IPS-20b (cell line): ENCODE results near the gene TSSK3.

ENCODE experiments used
- H3K27ac ChIP-seq: one replicate; pipeline ENCODE4 v1.5.1; 2013; ENCODE audit warnings: low read length
- H3K27me3 ChIP-seq: 2 replicates; pipeline ENCODE4 v1.6.1; 2013; ENCODE audit warnings: mild to moderate bottlenecking, low read length, inconsistent platforms; ENCODE audit not compliant: insufficient read depth
- H3K36me3 ChIP-seq: 2 replicates; pipeline ENCODE4 v1.6.1; 2013; ENCODE audit warnings: low read depth, mild to moderate bottlenecking, inconsistent platforms, low read length, moderate library complexity; ENCODE audit not compliant: insufficient read depth
- H3K4me1 ChIP-seq: 2 replicates; pipeline ENCODE4 v1.6.1; 2013; ENCODE audit warnings: mild to moderate bottlenecking, control low read depth, inconsistent platforms, low read length, moderate library complexity; ENCODE audit not compliant: insufficient read depth
- H3K4me3 ChIP-seq: 2 replicates; pipeline ENCODE4 v1.5.1; 2013; ENCODE audit warnings: mild to moderate bottlenecking, low read length, inconsistent platforms
- H3K9ac ChIP-seq: 2 replicates; pipeline ENCODE4 v1.6.1; 2013; ENCODE audit warnings: low read depth, mild to moderate bottlenecking, inconsistent platforms, low read length, moderate library complexity
- H3K9me3 ChIP-seq: 2 replicates; pipeline ENCODE4 v1.6.1; 2013; ENCODE audit warnings: mild to moderate bottlenecking, low read depth, low read length, inconsistent platforms; ENCODE audit not compliant: insufficient read depth

Gene TSSK3

GRCh38 chr1:32372149-32372756 lies 9.9 kb downstream of the TSSK3 start:
- Histone ChIP-seq H3K27ac (no peak overlapping the region), H3K27me3 (no peaks in the 10 kb centered on the region), H3K4me3 (no peak overlapping the region), H3K4me1 (no peaks in the 10 kb centered on the region), H3K36me3 (peaks cover 80% of the 10 kb centered on the region), H3K9me3 (no peaks in the 10 kb centered on the region), H3K9ac (no peak overlapping the region)

DNA sequence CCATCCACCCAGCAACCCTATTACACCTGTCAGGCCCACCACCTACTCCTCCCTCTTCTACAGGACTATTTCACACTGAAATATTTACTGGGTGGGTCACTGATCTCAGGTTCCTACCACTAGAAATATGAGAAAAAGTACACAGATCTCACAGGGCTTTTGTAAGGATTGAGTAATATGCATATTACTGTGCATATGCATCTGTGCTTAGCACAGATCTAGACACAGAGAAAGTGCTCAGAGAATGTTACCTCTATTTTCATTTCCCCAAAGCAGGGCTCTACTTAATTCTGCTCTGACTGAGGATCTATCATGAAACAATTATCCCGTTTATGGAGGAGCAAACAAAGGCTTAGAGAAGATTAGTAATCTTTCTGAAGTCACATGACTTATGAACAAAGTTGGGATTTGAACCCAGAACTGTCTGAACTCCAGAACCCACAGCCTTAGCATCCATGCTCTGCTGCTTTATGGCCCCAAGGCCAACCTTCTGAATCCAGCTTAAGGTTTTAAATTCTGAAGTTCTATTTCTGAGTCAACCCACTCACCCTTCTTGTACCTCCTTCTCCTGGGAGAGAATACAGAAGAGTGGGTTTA lies 11.8 kb downstream of the TSSK3 start:
- peaks cover 80% of the 10 kb centered on the region for H3K36me3 ChIP-seq
- H3K4me3 ChIP-seq, result no peak overlapping the region
- H3K9me3 ChIP-seq, result no peaks in the 10 kb centered on the region
- H3K27me3 ChIP-seq, result no peaks in the 10 kb centered on the region
- no peak overlapping the region for H3K9ac ChIP-seq
- H3K27ac ChIP-seq, result no peak overlapping the region
- H3K4me1 ChIP-seq, result no peaks in the 10 kb centered on the region

- no peaks in the 10 kb centered on the region for H3K9me3 ChIP-seq
- H3K27ac ChIP-seq, result no peak overlapping the region
- no peaks in the 10 kb centered on the region for H3K27me3 ChIP-seq
- H3K36me3 ChIP-seq, result peaks cover 97% of the 10 kb centered on the region
- no peak overlapping the region for H3K9ac ChIP-seq
- no peaks in the 10 kb centered on the region for H3K4me1 ChIP-seq
- no peak overlapping the region for H3K4me3 ChIP-seq
These were observed 13.9 kb downstream of the TSSK3 start for GRCh38 chr1:32376199-32376598.

- H3K9ac ChIP-seq, result no peak overlapping the region
These were observed 15.3 kb downstream of the TSSK3 start for GRCh38 chr1:32377541-32378220.

DNA sequence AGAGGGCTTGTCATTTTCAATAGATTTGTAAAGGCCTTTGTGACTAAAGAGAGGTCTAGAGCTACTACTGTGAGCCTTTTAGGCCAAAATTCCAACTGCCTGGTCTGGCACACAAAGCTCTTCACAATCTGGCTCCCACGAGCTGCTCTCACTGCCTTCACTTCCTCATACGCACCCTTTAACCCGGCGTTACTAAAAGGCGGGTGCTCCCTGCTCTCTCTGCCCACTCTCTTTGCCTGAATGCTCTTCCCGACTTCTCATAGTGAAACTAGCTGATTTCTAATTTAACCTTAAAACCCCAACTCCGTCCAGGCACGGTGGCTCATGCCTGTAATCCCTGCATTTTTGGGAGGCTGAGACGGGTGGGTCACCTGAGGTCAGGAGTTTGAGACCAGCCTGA lies 17.7 kb downstream of the TSSK3 start:
- H3K9ac ChIP-seq, result no peak overlapping the region
- H3K9me3 ChIP-seq, result no peaks in the 10 kb centered on the region
- no peak overlapping the region for H3K27ac ChIP-seq
- no peak overlapping the region for H3K4me3 ChIP-seq
- no peaks in the 10 kb centered on the region for H3K27me3 ChIP-seq
- no peaks in the 10 kb centered on the region for H3K4me1 ChIP-seq
- peaks cover 99% of the 10 kb centered on the region for H3K36me3 ChIP-seq

More at GRCh38 chr1:32377541-32378220, 15.3 kb downstream of the TSSK3 start:
- Histone ChIP-seq H3K27ac (no peak overlapping the region), H3K9me3 (no peaks in the 10 kb centered on the region), H3K4me3 (no peak overlapping the region), H3K36me3 (peaks cover 98% of the 10 kb centered on the region), H3K27me3 (no peaks in the 10 kb centered on the region), H3K4me1 (no peaks in the 10 kb centered on the region)

GRCh38 chr1:32386676-32387392 lies 24.5 kb downstream of the TSSK3 start:
- H3K9me3 ChIP-seq, result no peaks in the 10 kb centered on the region
- H3K27ac ChIP-seq, result no peak overlapping the region
- H3K4me3 ChIP-seq, result no peak overlapping the region
- H3K9ac ChIP-seq, result no peak overlapping the region
- H3K36me3 ChIP-seq, result peaks cover 89% of the 10 kb centered on the region
- no peaks in the 10 kb centered on the region for H3K27me3 ChIP-seq
- H3K4me1 ChIP-seq, result no peaks in the 10 kb centered on the region

GRCh38 chr1:32388641-32389040 lies 26.3 kb downstream of the TSSK3 start:
- Histone ChIP-seq H3K27ac (no peak overlapping the region), H3K36me3 (peaks cover 83% of the 10 kb centered on the region)

GRCh38 chr1:32390904-32391870 lies 28.8 kb downstream of the TSSK3 start:
- no peak overlapping the region for H3K9ac ChIP-seq
- no peak overlapping the region for H3K27ac ChIP-seq
- peaks cover 60% of the 10 kb centered on the region for H3K36me3 ChIP-seq
- H3K4me3 ChIP-seq, result no peak overlapping the region
- H3K4me1 ChIP-seq, result peaks cover 6% of the 10 kb centered on the region
- no peaks in the 10 kb centered on the region for H3K9me3 ChIP-seq
- H3K27me3 ChIP-seq, result no peaks in the 10 kb centered on the region

More at GRCh38 chr1:32388641-32389040, 26.3 kb downstream of the TSSK3 start:
- Histone ChIP-seq H3K27me3 (no peaks in the 10 kb centered on the region), H3K9me3 (no peaks in the 10 kb centered on the region), H3K9ac (no peak overlapping the region), H3K4me1 (peaks cover 6% of the 10 kb centered on the region), H3K4me3 (no peak overlapping the region)

DNA sequence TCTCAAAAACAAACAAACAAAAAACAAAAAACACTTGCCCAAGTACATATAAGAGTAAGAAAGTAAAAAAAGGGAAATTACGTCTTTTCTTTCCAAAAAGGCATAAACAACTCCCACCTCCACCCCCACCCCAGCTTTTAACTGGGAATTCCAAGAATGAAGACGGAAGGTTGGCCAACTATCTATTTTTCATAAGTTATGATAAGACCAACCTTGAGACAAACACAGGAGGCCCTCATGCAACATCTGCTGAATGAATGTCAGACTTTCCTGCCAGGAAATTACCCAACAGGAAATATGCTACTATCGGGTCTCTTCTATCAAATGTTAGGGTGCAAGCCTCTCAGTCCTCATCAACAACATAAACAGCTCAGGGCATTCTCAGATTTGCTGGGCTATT lies 30.0 kb downstream of the TSSK3 start:
- H3K9ac ChIP-seq, result no peak overlapping the region
- H3K4me1 ChIP-seq, result peaks cover 6% of the 10 kb centered on the region
- H3K36me3 ChIP-seq, result peaks cover 50% of the 10 kb centered on the region
- no peaks in the 10 kb centered on the region for H3K27me3 ChIP-seq
- no peak overlapping the region for H3K4me3 ChIP-seq
- no peak overlapping the region for H3K27ac ChIP-seq
- no peaks in the 10 kb centered on the region for H3K9me3 ChIP-seq

DNA sequence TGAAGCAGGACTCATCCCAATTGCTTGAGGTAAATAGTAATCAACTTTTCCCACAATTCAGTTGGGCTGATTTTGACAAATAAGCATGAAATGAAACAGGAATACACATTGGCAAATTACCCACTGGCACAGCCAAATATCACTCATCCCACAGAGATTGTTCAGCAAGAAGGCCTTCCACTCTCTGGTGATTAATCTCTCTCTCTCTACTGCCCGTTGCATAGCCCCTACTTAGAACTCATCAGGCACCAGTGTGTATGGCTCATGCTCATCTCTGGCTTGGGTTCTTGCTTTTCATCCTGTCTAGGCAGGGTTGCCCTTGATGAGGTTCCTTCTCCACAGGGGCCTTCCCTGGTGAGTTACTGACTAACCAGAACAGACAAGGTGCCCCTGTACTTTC lies 30.8 kb downstream of the TSSK3 start:
- peaks cover 6% of the 10 kb centered on the region for H3K4me1 ChIP-seq
- H3K27ac ChIP-seq, result no peak overlapping the region
- peaks cover 43% of the 10 kb centered on the region for H3K36me3 ChIP-seq
- peak overlapping the region; percentile 94; the same call in 1 of the 2 replicates for H3K9ac ChIP-seq
- no peaks in the 10 kb centered on the region for H3K9me3 ChIP-seq
- no peaks in the 10 kb centered on the region for H3K27me3 ChIP-seq
- H3K4me3 ChIP-seq, result peak overlapping the region; percentile 97

DNA sequence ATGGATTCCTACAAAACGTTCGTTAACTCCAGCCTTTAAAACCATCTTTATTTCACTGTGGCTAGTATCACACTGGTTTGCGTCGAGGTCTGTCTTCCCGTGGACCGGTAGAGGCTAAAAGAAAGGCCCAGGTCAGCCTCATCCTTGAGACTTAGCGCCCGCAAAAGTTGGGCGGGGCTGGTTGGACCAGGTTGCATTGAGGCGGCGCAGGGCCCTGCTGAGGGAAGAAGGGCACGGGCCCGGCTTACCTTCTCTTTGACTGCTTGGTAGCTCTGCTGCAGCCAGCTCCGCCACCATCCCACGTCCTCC lies 31.4 kb downstream of the TSSK3 start:
- Histone ChIP-seq H3K27ac (peak overlapping the region; percentile 41), H3K9ac (peak overlapping the region; percentile 94), H3K36me3 (peaks cover 38% of the 10 kb centered on the region), H3K4me1 (peaks cover 6% of the 10 kb centered on the region), H3K27me3 (no peaks in the 10 kb centered on the region), H3K9me3 (no peaks in the 10 kb centered on the region), H3K4me3 (peak overlapping the region; percentile 97)
